ENCODE measurements around the gene ABCD1. TPM values are rescaled to one million over a fixed set of nuclear protein-coding genes. Genes with fewer than 3 reads are reported as not detected.

Gene ABCD1
- total RNA-seq, 1 donor from 2014 or later = 10.1 TPM

DNA sequence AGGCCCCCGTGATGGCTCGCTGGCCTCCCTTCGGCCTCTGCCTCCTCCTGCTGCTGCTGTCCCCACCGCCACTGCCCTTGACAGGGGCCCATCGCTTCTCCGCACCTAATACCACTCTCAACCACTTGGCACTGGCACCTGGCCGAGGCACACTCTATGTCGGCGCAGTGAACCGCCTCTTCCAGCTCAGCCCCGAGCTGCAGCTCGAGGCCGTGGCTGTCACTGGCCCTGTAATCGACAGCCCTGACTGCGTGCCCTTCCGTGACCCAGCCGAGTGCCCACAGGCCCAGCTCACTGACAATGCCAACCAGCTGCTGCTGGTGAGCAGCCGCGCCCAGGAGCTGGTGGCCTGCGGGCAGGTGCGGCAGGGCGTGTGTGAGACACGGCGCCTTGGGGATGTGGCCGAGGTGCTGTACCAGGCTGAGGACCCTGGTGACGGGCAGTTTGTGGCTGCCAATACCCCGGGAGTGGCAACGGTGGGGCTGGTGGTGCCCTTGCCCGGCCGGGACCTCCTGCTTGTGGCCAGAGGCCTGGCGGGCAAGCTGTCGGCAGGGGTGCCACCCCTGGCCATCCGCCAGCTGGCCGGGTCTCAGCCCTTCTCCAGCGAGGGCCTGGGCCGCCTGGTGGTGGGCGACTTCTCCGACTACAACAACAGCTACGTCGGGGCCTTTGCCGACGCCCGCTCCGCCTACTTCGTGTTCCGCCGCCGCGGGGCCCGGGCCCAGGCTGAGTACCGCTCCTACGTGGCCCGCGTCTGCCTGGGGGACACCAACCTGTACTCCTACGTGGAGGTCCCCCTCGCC lies 42.4 kb downstream of the ABCD1 start:
- ATAC-seq (no peak), DNase-seq (ENCODE audit: low spot score) (peak; percentile 61)
- intact Hi-C loops (cut with DNase I) = loop anchor here (5.0 kb wide), 1 partner anchor 185 kb away; no protein-coding TSS in a partner anchor

DNA sequence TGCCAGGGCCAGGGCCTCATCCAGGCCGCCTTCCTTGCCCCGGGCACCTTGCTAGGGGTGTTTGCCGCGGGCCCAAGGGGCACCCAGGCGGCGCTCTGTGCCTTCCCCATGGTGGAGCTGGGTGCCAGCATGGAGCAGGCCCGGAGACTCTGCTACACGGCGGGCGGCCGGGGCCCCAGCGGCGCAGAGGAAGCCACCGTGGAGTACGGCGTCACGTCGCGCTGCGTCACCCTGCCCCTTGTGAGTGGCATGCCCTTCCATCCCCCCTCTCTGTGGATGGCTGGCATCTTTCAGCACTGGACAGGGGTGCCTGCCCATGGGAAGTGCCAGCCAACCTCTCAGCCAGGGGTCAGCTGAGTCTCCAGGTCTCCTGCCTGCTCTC lies 43.0 kb downstream of the ABCD1 start:
- no peak for ATAC-seq
- DNase-seq (ENCODE audit: low spot score) = peak; percentile 54
- intact Hi-C loops (cut with DNase I) = loop anchor here (5.0 kb wide), 1 partner anchor 185 kb away; no protein-coding TSS in a partner anchor

DNA sequence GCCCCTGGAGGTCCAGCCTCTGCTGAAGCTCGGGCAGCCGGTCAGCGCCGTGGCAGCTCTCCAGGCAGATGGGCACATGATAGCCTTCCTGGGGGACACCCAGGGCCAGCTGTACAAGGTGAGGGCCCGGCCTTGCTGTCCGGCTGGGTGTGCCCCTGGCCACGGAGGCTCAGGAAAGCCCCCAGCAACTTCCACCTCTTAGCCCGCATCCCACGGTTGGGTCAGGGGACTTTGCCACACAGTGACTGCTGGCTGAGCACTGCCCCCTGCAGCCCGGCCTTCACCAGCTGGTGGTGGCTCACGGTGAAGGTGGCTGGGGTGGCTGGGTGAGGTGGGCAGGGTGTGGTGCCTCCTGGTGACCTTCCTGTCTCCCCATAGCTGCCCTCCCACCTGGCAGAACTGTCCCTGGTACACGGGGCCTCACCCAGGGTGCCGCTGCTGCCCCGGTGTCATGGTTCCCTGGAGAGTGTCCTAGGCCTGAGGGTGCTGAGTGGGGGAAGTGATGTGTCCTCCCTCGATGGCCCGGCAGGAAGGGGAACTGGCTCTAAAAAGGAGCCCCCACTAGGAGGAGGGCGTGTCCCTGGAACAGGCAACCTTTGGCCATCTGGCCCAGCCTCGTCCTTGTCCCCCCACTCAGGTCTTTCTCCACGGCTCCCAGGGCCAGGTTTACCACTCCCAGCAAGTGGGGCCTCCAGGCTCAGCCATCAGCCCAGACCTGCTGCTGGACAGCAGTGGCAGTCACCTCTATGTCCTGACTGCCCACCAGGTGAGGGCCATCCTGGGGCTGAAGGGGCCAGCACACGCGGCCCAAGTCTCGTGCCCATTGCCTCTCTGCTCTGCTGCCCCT lies 43.9 kb downstream of the ABCD1 start:
- ATAC-seq = no peak
- intact Hi-C loops (cut with DNase I) = loop anchor here (5.0 kb wide), 1 partner anchor 184 kb away; no protein-coding TSS in a partner anchor
- peak; percentile 53 for DNase-seq (ENCODE audit: low spot score)

DNA sequence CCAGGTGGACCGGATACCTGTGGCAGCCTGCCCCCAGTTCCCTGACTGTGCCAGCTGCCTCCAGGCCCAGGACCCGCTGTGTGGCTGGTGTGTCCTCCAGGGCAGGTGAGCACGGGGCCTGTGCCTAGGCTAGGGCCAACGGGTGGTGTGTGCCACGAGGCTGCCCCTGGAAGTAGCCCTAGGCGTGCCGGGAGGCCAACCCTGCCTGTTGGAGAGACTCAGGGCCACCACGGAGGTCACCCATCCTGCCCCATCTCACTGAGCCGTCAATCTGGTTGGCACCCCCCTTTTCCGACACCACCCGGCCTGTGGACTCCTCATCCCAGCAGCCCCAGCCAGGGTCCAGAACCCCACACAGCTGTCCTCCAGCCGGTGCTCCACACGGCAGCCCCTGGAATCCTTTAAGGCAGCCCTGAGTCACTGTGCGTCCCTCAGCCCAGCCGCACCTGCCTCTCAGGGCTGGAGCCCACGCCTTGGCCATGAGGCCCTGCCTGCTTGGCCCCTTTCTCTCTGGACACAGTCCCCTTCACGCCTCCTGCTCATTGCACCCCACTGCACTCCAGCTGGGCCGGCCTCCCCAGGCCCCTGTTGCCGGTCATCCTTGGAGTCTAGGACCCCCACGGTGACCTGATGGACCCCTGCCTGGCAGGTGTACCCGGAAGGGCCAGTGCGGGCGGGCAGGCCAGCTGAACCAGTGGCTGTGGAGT lies 44.7 kb downstream of the ABCD1 start:
- peak; percentile 54 for DNase-seq (ENCODE audit: low spot score)
- intact Hi-C loops (cut with DNase I) = loop anchor here (5.0 kb wide), 1 partner anchor 183 kb away; no protein-coding TSS in a partner anchor
- no peak for ATAC-seq

DNA sequence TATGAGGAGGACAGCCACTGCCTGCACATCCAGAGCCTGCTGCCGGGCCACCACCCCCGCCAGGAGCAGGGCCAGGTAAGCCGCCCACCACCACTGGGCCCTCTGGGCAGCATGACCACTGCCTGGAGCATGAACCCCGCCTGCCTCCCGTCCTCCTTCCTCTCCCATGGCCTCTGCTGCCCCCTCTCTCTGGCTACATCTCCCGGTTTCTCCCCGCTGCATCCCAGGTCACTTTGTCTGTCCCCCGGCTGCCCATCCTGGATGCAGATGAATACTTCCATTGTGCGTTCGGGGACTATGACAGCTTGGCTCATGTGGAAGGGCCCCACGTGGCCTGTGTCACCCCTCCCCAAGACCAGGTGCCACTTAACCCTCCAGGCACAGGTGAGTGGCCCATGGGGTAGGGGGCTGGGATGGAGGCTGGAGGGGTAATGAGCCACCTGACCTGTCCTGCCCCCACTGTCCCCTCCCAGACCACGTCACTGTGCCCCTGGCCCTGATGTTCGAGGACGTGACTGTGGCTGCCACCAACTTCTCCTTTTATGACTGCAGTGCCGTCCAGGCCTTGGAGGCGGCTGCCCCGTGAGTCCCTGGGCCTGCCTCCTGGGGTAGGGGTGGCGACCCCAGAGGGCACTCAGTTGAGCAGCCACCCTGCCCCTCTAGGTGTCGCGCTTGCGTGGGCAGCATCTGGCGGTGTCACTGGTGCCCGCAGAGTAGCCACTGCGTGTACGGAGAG lies 45.4 kb downstream of the ABCD1 start:
- ATAC-seq (no peak), DNase-seq (ENCODE audit: low spot score) (peak; percentile 55)
- intact Hi-C loops (cut with DNase I) = loop anchor here (5.0 kb wide), 1 partner anchor 182 kb away; no protein-coding TSS in a partner anchor

DNA sequence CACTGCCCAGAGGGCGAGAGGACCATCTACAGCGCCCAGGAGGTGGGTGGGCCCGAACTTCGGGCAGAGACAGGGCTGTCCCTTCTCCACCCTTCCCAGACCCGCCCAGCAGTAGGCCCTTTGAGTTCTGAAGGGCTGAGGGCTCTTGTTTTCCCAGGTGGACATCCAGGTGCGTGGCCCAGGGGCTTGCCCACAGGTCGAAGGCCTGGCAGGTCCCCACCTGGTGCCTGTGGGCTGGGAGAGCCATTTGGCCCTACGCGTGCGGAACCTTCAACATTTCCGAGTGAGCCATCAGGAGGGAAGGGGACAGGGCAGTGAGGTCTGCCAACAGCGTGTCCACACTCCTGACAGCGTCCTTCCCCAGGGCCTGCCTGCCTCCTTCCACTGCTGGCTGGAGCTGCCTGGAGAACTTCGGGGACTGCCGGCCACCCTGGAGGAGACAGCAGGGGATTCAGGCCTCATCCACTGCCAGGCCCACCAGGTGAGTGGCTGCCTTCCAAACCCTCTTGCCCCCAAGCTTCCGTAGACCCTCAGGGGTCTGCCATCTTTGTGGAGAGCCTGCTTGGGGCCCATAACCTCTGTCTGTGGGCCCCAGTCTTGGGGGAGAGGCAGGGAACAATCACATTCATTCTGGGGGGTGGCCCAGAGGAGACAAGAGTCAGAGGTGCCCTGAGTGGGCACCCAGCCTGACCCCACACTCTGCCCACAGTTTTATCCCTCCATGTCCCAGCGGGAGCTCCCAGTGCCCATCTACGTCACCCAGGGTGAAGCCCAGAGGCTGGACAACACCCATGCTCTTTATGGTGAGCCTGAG lies 46.2 kb downstream of the ABCD1 start:
- ATAC-seq = no peak
- DNase-seq (ENCODE audit: low spot score) = no peak
- intact Hi-C loops (cut with DNase I) = no loop called here

DNA sequence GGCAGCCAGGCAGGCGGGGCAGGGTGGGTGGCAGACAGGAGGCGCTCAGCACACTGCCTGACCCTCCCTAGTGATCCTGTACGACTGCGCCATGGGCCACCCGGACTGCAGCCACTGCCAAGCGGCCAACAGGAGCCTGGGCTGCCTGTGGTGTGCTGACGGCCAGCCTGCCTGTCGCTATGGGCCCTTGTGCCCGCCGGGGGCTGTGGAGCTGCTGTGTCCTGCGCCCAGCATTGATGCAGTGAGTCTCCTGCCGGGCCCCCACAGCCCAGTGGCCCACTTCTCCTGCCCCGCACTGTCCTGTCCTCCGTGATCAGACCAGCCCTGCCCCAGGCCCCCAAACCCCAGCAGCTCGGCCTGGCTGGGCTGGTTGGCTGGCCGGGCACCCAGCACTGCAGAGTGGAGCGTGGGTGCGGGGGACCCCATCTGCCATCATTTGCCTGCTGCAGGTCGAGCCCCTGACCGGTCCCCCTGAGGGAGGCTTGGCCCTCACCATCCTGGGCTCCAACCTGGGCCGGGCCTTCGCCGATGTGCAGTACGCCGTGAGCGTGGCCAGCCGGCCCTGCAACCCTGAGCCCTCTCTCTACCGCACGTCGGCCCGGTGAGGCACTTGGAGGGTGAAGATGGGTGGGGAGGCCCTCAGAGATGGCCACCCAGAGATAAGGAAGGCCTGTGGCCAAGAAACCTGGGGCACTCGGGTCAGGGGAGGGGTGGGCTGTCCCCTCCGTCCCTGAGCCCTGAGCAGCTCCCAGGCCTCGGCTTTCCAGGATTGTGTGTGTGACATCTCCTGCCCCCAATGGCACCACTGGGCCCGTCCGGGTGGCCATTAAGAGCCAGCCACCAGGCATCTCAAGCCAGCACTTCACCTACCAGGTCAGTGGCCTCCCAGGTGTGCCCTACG lies 47.0 kb downstream of the ABCD1 start:
- DNase-seq (ENCODE audit: low spot score) (peak; percentile 59), ATAC-seq (no peak)
- intact Hi-C loops (cut with DNase I) = no loop called here

DNA sequence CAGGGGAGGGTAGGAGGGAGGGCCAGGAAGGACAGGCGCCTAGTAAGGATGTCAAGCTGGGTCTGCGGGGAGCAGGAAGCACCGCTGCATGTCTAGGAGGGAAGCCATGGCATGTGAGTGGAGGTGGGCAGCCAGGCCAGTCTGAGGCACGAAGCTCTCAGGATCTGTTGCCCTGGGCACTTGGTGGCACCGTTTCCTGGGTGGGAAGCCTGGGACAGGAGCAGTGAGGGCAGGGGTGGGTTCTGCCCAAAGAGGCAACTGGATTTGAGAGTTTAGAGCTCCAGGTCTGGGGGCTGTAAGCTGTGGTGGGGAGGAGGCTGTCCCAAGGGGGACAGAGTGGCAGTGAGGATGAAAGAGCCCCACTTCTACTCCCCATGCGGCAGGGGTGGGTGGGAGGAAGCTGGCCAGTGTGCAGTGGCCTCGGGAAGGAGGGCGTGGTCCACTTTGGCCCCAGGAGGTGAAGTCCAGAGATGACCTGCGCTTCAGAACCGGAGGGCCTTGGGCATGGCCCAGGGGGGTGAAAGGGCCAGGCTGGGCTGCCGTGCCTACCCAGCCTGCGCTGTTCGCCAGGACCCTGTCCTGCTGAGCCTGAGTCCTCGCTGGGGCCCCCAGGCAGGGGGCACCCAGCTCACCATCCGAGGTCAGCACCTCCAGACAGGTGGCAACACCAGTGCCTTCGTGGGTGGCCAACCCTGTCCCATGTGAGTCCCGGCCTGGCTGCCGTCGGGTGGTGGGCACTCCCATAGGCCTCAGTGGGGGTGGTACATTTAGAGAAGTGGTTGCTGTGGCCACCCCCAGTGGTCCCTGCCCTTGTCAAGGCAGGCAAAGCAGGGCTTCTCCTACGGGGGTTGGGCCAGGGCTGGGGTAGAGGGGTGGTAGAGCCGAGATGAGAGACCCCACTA lies 47.9 kb downstream of the ABCD1 start:
- DNase-seq (ENCODE audit: low spot score) (peak; percentile 45), ATAC-seq (no peak)
- intact Hi-C loops (cut with DNase I) = no loop called here

DNA sequence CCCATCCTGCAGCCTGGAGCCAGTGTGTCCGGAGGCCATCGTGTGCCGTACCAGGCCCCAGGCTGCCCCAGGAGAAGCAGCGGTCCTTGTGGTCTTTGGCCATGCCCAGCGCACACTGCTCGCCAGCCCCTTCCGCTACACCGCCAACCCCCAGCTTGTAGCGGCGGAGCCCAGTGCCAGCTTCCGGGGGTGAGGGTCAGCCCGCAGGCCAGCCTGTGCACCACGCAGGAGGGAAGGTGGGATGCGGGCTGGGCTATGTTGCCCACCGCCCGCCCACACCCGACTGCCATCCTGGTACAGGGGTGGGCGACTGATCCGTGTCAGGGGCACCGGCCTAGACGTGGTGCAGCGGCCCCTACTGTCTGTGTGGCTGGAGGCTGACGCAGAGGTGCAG lies 48.6 kb downstream of the ABCD1 start:
- peak; percentile 55 for DNase-seq (ENCODE audit: low spot score)
- intact Hi-C loops (cut with DNase I) = no loop called here

DNA sequence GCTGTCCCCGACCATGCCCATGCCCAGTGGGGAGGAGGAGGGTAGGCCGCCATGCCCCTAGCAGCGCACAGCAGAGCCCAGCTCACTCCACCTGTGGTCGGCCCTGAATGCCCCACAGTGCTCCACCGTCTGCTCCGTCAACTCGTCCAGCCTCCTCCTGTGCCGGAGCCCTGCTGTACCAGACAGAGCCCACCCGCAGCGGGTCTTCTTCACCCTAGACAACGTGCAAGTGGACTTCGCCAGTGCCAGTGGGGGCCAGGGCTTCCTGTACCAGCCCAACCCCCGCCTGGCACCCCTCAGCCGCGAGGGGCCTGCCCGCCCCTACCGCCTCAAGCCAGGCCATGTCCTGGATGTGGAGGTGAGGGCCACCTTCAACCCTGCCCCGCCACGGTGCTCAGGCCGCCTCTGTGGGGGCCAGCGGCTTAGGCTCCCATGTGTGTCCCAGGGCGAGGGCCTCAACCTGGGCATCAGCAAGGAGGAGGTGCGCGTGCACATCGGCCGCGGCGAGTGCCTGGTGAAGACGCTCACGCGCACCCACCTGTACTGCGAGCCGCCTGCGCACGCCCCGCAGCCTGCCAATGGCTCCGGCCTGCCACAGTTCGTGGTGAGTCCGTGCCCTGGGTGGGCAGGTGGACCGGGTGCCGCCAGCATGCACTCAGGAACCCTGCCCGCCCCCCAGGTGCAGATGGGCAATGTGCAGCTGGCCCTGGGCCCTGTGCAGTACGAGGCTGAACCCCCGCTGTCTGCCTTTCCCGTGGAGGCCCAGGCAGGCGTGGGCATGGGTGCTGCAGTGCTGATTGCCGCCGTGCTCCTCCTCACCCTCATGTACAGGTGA lies 49.3 kb downstream of the ABCD1 start:
- DNase-seq (ENCODE audit: low spot score) (no peak), ATAC-seq (no peak)
- intact Hi-C loops (cut with DNase I) = no loop called here

More for the DNA sequence above, 48.6 kb downstream of the ABCD1 start:
- no peak for ATAC-seq

DNA sequence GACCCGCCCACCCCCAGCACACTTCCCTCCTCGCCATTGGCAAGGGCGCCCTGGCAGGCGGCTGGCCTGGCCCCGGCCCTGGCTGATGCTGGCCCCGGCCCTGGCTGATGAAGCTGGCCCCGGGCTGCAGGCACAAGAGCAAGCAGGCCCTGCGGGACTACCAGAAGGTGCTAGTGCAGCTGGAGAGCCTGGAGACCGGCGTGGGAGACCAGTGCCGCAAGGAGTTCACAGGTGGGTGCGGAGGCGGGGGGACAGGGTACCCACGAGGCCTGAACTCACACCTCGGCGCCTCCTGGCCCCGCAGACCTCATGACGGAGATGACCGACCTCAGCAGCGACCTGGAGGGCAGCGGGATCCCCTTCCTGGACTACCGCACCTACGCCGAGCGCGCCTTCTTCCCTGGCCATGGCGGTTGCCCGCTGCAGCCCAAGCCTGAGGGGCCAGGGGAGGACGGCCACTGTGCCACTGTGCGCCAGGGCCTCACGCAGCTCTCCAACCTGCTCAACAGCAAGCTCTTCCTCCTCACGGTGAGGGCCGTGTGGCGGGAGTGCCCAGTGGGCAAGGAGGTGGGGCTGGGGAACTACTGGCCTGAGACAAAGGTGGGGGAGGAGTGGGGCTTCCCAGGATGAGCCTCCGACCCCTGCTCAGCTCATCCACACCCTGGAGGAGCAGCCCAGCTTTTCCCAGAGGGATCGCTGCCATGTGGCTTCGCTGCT lies 50.1 kb downstream of the ABCD1 start:
- no peak for DNase-seq (ENCODE audit: low spot score)
- intact Hi-C loops (cut with DNase I) = no loop called here
- no peak for ATAC-seq

DNA sequence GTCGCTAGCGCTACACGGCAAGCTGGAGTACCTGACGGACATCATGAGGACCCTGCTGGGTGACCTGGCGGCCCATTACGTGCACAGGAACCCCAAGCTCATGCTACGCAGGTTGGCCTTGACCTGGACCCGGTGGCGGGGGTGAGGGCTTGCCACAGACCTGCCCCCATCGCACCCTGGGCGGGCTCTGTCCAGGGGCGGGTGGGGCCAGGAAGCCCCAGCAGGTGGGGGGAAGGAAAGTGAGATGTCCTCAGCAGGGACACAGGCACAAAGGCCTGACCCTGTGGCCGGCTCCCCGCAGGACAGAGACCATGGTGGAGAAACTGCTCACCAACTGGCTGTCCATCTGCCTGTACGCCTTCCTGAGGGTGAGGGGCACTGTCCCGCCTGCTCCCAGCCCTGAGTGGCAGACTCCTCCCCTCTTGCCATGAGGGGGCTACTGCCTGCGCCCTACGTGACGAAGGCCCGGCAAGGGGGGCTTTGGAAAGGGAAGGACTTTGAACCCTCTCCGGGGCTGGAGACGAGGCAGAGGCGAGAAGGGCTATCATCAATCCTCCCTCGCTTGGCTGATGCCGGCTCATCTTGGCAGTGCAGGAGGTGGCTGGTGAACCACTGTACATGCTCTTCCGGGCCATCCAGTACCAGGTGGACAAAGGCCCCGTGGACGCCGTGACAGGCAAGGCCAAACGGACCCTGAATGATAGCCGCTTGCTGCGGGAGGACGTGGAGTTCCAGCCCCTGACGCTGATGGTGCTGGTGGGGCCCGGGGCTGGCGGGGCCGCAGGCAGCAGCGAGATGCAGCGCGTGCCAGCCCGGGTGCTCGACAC lies 50.9 kb downstream of the ABCD1 start:
- intact Hi-C loops (cut with DNase I) = no loop called here
- ATAC-seq (no peak), DNase-seq (ENCODE audit: low spot score) (no peak)

DNA sequence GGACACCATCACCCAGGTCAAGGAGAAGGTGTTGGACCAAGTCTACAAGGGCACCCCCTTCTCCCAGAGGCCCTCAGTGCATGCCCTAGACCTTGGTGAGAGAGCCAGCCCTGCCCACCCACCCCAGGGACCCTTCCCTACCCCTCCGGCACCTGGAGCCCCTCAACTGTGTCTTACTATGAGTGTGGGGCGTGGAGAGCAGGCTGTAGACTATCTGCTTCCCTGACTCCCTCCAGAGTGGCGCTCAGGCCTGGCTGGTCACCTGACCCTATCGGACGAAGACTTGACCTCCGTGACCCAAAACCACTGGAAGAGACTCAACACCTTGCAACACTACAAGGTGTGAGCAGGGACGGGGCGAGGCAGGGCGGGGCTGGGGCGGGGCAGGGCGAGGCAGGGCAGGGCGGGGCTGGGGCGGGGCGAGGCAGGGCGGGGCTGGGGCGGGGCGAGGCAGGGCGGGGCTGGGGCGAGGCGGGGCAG lies 51.5 kb downstream of the ABCD1 start:
- DNase-seq (ENCODE audit: low spot score) (no peak), ATAC-seq (no peak)
- intact Hi-C loops (cut with DNase I) = no loop called here

All from sciatic nerve (tissue), 2 donors.